ENCODE results near the gene LIPT1.

DNA sequence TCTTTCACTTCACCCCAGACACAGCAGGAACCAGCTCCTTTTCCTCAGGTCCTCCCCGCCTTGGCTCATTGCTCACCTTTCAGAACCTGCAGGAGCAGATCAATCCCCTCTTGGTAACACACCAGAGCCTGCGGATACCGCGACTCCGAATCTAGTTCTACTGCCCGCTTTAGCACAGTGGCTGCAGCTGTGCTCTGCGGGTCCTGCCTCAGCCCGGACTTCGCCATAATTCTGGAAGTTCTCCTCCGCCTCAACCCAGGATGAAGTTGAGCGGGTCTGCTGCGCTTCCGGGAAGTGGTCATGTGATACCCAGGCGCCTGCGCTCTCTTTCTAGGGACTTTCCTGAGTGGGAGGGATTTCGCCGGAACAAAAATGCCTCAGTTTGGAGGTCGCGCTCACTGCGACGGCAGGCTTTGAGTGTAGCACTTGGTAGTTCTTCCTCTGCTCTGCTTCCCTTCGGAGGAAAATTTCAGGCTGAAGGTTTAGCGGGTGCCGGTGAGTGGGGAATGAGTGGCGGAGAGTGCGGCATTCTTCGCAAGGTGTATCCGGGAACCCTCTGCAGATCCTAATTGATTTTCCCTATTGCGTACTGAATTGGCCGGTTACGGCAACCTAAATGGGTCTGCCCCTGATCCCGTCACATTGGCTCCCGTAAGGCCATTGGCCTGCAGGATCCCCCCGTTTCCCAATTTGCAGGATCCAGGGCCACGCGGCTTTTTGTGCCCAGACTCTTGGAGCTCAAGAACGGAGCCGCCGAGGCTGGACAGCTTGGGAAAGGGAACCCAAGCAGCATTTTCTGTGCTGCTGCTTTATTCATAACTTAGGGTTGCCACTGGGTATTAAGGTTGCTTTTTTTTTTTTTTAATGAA lies 26.2 kb downstream of the LIPT1 start, which contains the start of the genes MITD1 and MRPL30:
- no peak for TF ChIP-seq EZH2 (IDR thresholded peaks at IDR 0.05; ENCODE audit: low read length, unreplicated experiment)
- no peak for TF ChIP-seq CTCF (conservative IDR thresholded peaks at IDR 0.05; ENCODE audit: low read depth, low read length)
- TF ChIP-seq EZH2phosphoT487 (IDR thresholded peaks at IDR 0.05; ENCODE audit: borderline replicate concordance, low read length), result no peak

All from PC-3 (cell line).